Glutamatergic neuron (in vitro differentiated cells): ENCODE measurements around the gene SIGLEC8. TPM values are rescaled to one million over a fixed set of nuclear protein-coding genes. Genes with fewer than 3 reads are reported as not detected.

Source experiments
- DNase-seq: peaks from one replicate; pipeline ENCODE4 v3.0.0; 2022
- H3K27ac Mint-ChIP-seq: one replicate; pipeline ENCODE4 v1.8.0; 2020; ENCODE audit warnings: mild to moderate bottlenecking, mixed read lengths, inconsistent platforms; ENCODE audit not compliant: unreplicated experiment
- H3K27me3 Mint-ChIP-seq: one replicate; pipeline ENCODE4 v1.8.0; 2020; ENCODE audit warnings: mild to moderate bottlenecking, moderate library complexity, mixed read lengths, inconsistent platforms; ENCODE audit not compliant: unreplicated experiment
- H3K36me3 Mint-ChIP-seq: one replicate; pipeline ENCODE4 v1.8.0; 2020; ENCODE audit warnings: mild to moderate bottlenecking, mixed read lengths, inconsistent platforms; ENCODE audit not compliant: unreplicated experiment
- H3K4me1 Mint-ChIP-seq: one replicate; pipeline ENCODE4 v1.8.0; 2020; ENCODE audit warnings: mild to moderate bottlenecking, low read depth, mixed read lengths, inconsistent platforms; ENCODE audit not compliant: unreplicated experiment
- H3K4me3 Mint-ChIP-seq: one replicate; pipeline ENCODE4 v1.8.0; 2020; ENCODE audit warnings: mild to moderate bottlenecking, mixed read lengths, inconsistent platforms; ENCODE audit not compliant: unreplicated experiment
- H3K9me3 Mint-ChIP-seq: one replicate; pipeline ENCODE4 v1.8.0; 2020; ENCODE audit warnings: mild to moderate bottlenecking, moderate library complexity, mixed read lengths, inconsistent platforms; ENCODE audit not compliant: unreplicated experiment
- long read RNA-seq: library from polyadenylated mRNA; unstranded; transcript quantifications from one replicate; pipeline ENCODE4 v2.0.0, GENCODE V29; 2020; ENCODE audit not compliant: unreplicated experiment
- total RNA-seq: library from RNA; stranded (reverse); fragmentation: NEBNext Ultra II Directional; extraction: Animal tissue kit (Norgen Biotek cat#: 25700); gene quantifications from one replicate; pipeline ENCODE4 v1.2.1, GENCODE V29; 2021; ENCODE audit not compliant: unreplicated experiment
- TF ChIP-seq, protein P1 (sequence below): fragments of 200-600 bp; sonication (generic); IDR thresholded peaks from one replicate; pipeline ENCODE4 v1.5.0; 2021; ENCODE audit not compliant: partially characterized antibody, unreplicated experiment

The SIGLEC8 gene
- total RNA-seq, result not detected
- long read RNA-seq, result 0 reads

DNA sequence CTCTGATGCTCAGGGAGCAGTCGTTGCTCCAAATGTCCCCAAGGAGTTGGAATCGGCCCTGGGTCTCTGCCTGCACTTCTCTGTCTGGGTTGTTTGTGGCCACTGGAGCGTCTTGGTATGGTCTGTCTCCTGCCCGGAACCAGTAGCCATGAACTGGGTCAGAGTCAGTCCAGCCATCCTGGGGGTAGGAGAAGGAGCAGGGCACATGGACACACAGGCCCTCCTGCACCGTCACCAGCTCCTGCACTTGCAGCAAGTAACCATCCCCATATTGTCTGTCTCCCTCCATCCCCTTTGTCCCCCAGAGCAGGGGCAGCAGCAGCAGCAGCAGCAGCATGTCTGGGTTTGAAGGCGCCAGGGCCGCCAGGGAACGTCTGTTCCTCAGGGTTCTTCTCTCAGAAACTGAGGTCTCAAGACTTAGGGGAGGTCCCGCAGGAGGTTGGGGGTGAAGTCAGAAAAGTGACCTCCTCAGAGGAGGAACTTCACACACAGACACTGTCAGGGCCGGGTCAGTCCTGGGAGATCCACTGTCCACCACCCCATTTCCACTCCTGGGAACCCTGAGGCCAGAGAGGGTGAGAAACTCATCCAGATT, at the start of gene SIGLEC8:
TSS of gene SIGLEC8 (minus strand) at position 404 of the 595 bp plus-strand sequence. CDS start at position 337, 67 bp downstream.
- Mint-ChIP-seq H3K4me1 (peaks cover 3% of the 10 kb centered on the region), H3K36me3 (no peaks in the 10 kb centered on the region), H3K27me3 (peaks cover 1% of the 10 kb centered on the region), H3K27ac (no peak within 1 kb of the TSS), H3K9me3 (peaks cover 4% of the 10 kb centered on the region), H3K4me3 (no peak within 1 kb of the TSS)
- DNase-seq, result no peak
- TF ChIP-seq, protein P1, sequence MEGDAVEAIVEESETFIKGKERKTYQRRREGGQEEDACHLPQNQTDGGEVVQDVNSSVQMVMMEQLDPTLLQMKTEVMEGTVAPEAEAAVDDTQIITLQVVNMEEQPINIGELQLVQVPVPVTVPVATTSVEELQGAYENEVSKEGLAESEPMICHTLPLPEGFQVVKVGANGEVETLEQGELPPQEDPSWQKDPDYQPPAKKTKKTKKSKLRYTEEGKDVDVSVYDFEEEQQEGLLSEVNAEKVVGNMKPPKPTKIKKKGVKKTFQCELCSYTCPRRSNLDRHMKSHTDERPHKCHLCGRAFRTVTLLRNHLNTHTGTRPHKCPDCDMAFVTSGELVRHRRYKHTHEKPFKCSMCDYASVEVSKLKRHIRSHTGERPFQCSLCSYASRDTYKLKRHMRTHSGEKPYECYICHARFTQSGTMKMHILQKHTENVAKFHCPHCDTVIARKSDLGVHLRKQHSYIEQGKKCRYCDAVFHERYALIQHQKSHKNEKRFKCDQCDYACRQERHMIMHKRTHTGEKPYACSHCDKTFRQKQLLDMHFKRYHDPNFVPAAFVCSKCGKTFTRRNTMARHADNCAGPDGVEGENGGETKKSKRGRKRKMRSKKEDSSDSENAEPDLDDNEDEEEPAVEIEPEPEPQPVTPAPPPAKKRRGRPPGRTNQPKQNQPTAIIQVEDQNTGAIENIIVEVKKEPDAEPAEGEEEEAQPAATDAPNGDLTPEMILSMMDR, result no peak

DNA sequence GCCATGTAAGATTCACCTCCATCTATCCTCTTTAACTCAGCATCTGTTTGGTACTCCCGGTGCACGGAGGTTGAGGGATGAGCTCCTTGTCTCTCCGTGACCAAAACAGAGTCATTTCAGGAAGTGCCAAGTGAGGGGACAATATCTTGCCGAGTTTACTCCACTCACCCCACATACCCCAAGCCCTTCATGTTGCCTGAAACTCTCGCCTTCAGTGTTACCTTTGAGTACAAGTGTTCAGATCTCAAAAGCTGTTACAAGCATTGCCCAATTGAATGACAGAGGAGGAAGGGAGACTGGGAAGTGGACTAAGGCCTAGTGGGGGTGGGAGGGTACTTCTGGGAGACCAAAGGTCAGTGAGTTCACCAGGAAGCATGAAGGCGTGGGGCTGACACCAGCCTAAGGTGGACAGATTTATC, 49.4 kb upstream of the SIGLEC8 start:
- Mint-ChIP-seq H3K4me3 (no peak overlapping the region), H3K27me3 (peaks cover 4% of the 10 kb centered on the region), H3K27ac (no peak overlapping the region), H3K36me3 (no peaks in the 10 kb centered on the region), H3K9me3 (peaks cover 4% of the 10 kb centered on the region), H3K4me1 (no peaks in the 10 kb centered on the region)
- TF ChIP-seq, protein P1, result no peak
- no peak for DNase-seq

DNA sequence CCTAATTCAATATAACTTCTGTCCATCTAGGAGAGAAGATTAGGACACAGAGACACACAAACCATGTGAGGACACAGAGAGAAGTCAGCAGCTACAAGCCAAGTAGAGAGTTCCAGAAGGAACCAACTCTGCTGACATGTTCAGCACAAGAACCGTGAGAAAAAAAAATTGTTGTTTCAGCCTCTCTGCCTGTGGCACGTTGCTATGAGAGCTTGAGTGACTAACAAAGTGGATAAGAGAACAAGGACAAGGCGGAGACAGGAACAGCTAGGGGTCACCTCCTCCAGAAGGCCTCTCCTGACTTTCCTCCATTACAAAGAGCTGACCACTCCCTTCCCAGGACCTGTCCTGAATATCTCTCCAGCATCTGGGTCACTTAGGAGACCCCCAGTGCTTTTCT, 48.9 kb upstream of the SIGLEC8 start:
- H3K4me1 Mint-ChIP-seq, result no peaks in the 10 kb centered on the region
- H3K27me3 Mint-ChIP-seq, result peaks cover 4% of the 10 kb centered on the region
- no peak for DNase-seq
- no peak overlapping the region for H3K4me3 Mint-ChIP-seq
- H3K9me3 Mint-ChIP-seq, result peaks cover 4% of the 10 kb centered on the region
- no peak overlapping the region for H3K27ac Mint-ChIP-seq
- TF ChIP-seq, protein P1, result no peak
- H3K36me3 Mint-ChIP-seq, result no peaks in the 10 kb centered on the region

DNA sequence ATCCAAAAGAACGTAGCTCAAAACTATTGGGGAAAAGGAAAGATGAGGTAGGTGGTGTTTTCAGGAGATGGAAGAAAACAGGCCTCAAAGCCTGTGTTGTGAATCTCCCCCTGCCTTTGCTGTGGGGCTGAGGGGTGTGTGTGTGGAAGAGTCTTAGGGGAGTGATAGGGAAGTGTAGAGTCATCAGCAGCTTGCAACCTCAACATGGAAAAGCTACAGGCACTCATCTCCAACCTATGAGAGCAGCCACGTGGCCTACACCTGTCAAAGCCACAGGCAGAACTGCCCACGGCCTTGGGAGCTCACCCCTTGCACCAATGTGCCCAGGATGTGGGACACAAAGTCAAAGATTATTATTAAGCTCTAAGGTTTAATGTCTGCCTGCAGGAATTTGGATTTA, 47.6 kb upstream of the SIGLEC8 start:
- Mint-ChIP-seq H3K27me3 (peaks cover 4% of the 10 kb centered on the region), H3K9me3 (peaks cover 4% of the 10 kb centered on the region), H3K4me1 (no peaks in the 10 kb centered on the region)

DNA sequence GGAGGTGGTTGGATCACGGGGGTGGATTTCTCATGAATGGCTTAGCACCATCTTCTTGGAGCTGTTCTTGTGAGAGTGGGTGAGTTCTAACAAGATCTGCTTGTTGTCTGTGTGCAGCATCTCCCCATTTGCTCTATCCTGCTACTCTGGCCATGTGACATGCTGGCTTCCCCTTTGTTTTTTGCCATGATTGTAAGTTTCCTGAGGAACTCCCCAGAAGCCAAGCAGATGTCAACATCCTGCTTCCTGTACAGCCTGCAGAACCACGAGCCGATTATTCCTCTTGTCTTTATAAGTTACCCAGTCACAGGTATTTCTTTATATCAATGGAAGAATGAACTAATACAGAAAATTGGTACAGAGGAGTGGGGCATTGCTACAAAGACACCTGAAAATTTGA, 45.6 kb upstream of the SIGLEC8 start:
- Mint-ChIP-seq H3K36me3 (no peaks in the 10 kb centered on the region), H3K4me3 (no peak overlapping the region), H3K9me3 (peaks cover 4% of the 10 kb centered on the region), H3K27me3 (peaks cover 6% of the 10 kb centered on the region), H3K4me1 (no peaks in the 10 kb centered on the region), H3K27ac (no peak overlapping the region)
- DNase-seq, result no peak
- TF ChIP-seq, protein P1, result no peak

More for the DNA sequence above, 47.6 kb upstream of the SIGLEC8 start:
- H3K27ac Mint-ChIP-seq, result no peak overlapping the region
- TF ChIP-seq, protein P1, result no peak
- no peak overlapping the region for H3K4me3 Mint-ChIP-seq
- no peak for DNase-seq
- H3K36me3 Mint-ChIP-seq, result no peaks in the 10 kb centered on the region
